Endothelial cell of umbilical vein (primary cell): ENCODE data around the gene DLGAP5. TPM values are rescaled to one million over a fixed set of nuclear protein-coding genes. Genes with fewer than 3 reads are reported as not detected.

Experiments
- BruUV-seq: library from RNA; stranded (reverse); fragments of 400-500 nt; replicated peaks from 2 replicates; lab custom pipeline; 2021; lab: Mats Ljungman, UMichigan
- CTCF ChIA-PET: fragments of 300-600, 350-600 bp; sonication (Branson Sonifier 250); formaldehyde crosslinking; loops from one replicate; lab custom pipeline; 2021; ENCODE audit warnings: antibody characterized with exemption, inconsistent platforms; lab: Charles Lee
- POLR2A ChIA-PET: fragments of 300-600, 350-600 bp; sonication (Branson Sonifier 250); formaldehyde crosslinking; loops from one replicate; lab custom pipeline; 2021; ENCODE audit warnings: antibody characterized with exemption, inconsistent platforms; lab: Charles Lee
- DNase-seq: peaks from one replicate; pipeline ENCODE4 v3.0.0-alpha.2; 2011; ENCODE audit warnings: low read depth, low spot score
- FAIRE-seq: peaks from 2 replicates; lab custom pipeline; 2011; peaks lifted over from hg19 to GRCh38; lab: Jason Lieb, UNC
- H2AFZ ChIP-seq: 2 replicates; pipeline ENCODE4 v1.6.0; 2012; ENCODE audit warnings: low read depth, low read length, control low read depth, inconsistent platforms
- H3K27ac ChIP-seq: 2 replicates; pipeline ENCODE4 v1.5.1; 2011; ENCODE audit warnings: low read depth, mild to moderate bottlenecking, control low read depth, low read length, moderate library complexity; ENCODE audit not compliant: insufficient read depth
- H3K27me3 ChIP-seq, 2 experiments: 2 replicates each; pipeline versions ENCODE4 v1.6.0 to v1.6.1; 2011; ENCODE audit warnings: low read length in 2 of 2, mixed read lengths in 1 of 2; ENCODE audit not compliant: control insufficient read depth in 2 of 2, insufficient read depth in 2 of 2
- H3K36me3 ChIP-seq, 2 experiments: 2 replicates in 1 of 2; 3 replicates in 1 of 2; pipeline ENCODE4 v1.5.1; 2011; ENCODE audit warnings: low read length in 2 of 2, mild to moderate bottlenecking in 1 of 2, moderate library complexity in 1 of 2; ENCODE audit not compliant: control insufficient read depth in 2 of 2, insufficient read depth in 2 of 2; ENCODE audit errors: extremely low read depth in 1 of 2
- H3K4me1 ChIP-seq: 3 replicates; pipeline ENCODE4 v1.5.1; 2011; ENCODE audit warnings: mild to moderate bottlenecking, low read length; ENCODE audit not compliant: control insufficient read depth, insufficient read depth; ENCODE audit errors: extremely low read depth
- H3K4me2 ChIP-seq: 2 replicates; pipeline ENCODE4 v1.6.1; 2011; ENCODE audit warnings: low read length, control low read depth, mixed read lengths; ENCODE audit not compliant: insufficient read depth
- H3K4me3 ChIP-seq, 3 experiments: fragments of 200-600 bp in 1 of 3; sonication (generic), shearing (Covaris generic) in 1 of 3; replicated peaks in 1 of 3; 2 replicates each; pipeline ENCODE4 v1.5.1; 2011 to 2016; ENCODE audit warnings: control low read depth in 3 of 3, low read length in 3 of 3, mild to moderate bottlenecking in 2 of 3, inconsistent platforms in 1 of 3, low read depth in 1 of 3, moderate library complexity in 1 of 3; ENCODE audit not compliant: insufficient read depth in 1 of 3
- H3K79me2 ChIP-seq: 2 replicates; pipeline ENCODE4 v1.6.0; 2012; ENCODE audit warnings: low read length, inconsistent platforms; ENCODE audit not compliant: control insufficient read depth, insufficient read depth
- H3K9ac ChIP-seq: replicated peaks from 2 replicates; pipeline ENCODE3; 2011; ENCODE audit warnings: low read length, control low read depth; ENCODE audit not compliant: insufficient read depth; ENCODE audit errors: extremely low read depth
- H3K9me1 ChIP-seq: replicated peaks from 3 replicates; pipeline ENCODE4 v1.6.0; 2011; ENCODE audit warnings: mild to moderate bottlenecking, low read length; ENCODE audit not compliant: control insufficient read depth, insufficient read depth; ENCODE audit errors: extremely low read depth
- H3K9me3 ChIP-seq: replicated peaks from 2 replicates; pipeline ENCODE4 v1.5.1; 2012; ENCODE audit warnings: low read length, inconsistent platforms; ENCODE audit not compliant: control insufficient read depth, insufficient read depth
- H4K20me1 ChIP-seq: replicated peaks from 2 replicates; pipeline ENCODE3; 2011; ENCODE audit warnings: mild to moderate bottlenecking, low read length; ENCODE audit not compliant: control insufficient read depth, insufficient read depth; ENCODE audit errors: extremely low read depth
- CTCF ChIP-seq, 2 donors: IDR thresholded peaks; 1 replicate in 1 of 2; 2 replicates in 1 of 2; pipeline ENCODE4 v1.5.1; 2011; ENCODE audit warnings: low read length in 2 of 2, mild to moderate bottlenecking in 2 of 2, moderate library complexity in 2 of 2, control low read depth in 1 of 2, inconsistent platforms in 1 of 2, low read depth in 1 of 2; ENCODE audit not compliant: insufficient read depth in 1 of 2; ENCODE audit errors: extremely low read depth in 1 of 2
- EZH2 ChIP-seq: IDR thresholded peaks from 2 replicates; pipeline ENCODE4 v1.6.1; 2012; ENCODE audit warnings: borderline replicate concordance, low read depth, mild to moderate bottlenecking, moderate library complexity, low read length, inconsistent platforms; ENCODE audit not compliant: severe bottlenecking
- FOS ChIP-seq: IDR thresholded peaks from 2 replicates; pipeline ENCODE4 v1.6.1; 2011; ENCODE audit warnings: mild to moderate bottlenecking, low read length, moderate library complexity, borderline replicate concordance; ENCODE audit not compliant: insufficient read depth
- GATA2 ChIP-seq: IDR thresholded peaks from 2 replicates; pipeline ENCODE4 v1.7.0; 2011; ENCODE audit warnings: low read depth, mild to moderate bottlenecking, moderate library complexity, mixed read lengths, low read length; ENCODE audit not compliant: insufficient read length, insufficient read depth
- JUN ChIP-seq: IDR thresholded peaks from 2 replicates; pipeline ENCODE4 v1.6.1; 2011; ENCODE audit warnings: borderline replicate concordance, low read depth; ENCODE audit not compliant: insufficient read length, insufficient read depth
- MAX ChIP-seq: IDR thresholded peaks from 2 replicates; pipeline ENCODE4 v1.6.1; 2011; ENCODE audit not compliant: insufficient read depth, insufficient read length
- POLR2A ChIP-seq: IDR thresholded peaks from 2 replicates; pipeline ENCODE4 v1.6.1; 2012; ENCODE audit warnings: low read depth, mild to moderate bottlenecking, control low read depth, low read length
- POLR2AphosphoS5 ChIP-seq: IDR thresholded peaks from 2 replicates; pipeline ENCODE4 v1.6.1; 2012; ENCODE audit warnings: low read depth, mild to moderate bottlenecking, control low read depth, low read length, moderate library complexity; ENCODE audit not compliant: insufficient read depth
- dilution Hi-C: fragments of 300-500 bp; cut with MboI; formaldehyde crosslinking; loops from one replicate; pipeline ENCODE4 v1.15.0; 2019; ENCODE audit warnings: low sequenced_read_pairs; ENCODE audit not compliant: extremely low pct_ligation_motif_present
- intact Hi-C: fragments of 100-400 bp; cut with micrococcal nuclease; formaldehyde crosslinking; loops from one replicate; pipeline ENCODE4 v1.10.0; 2022
- polyA plus RNA-seq, 4 experiments: library from polyadenylated mRNA; depleted of rRNA in 3 of 4; stranded (reverse) in 3 of 4; unstranded in 1 of 4; fragments of >200 nt; gene quantifications; 2 replicates each; pipeline versions ENCODE4 v1.2.1 to v1.2.3, GENCODE V29; 2011 to 2012; ENCODE audit warnings: missing spikeins in 1 of 4
- total RNA-seq: library from RNA; stranded (reverse); gene quantifications from 2 replicates; pipeline ENCODE4 v1.2.3, GENCODE V29; 2021

The DLGAP5 gene
- total and polyA plus RNA-seq, 2 donors (not counting 3 experiments of a cell fraction or from before 2014, with no cell fraction given) = 8.3 to 83.2 TPM

GRCh38 chr14:55109836-55110235 lies 81.5 kb downstream of the DLGAP5 start:
- Histone ChIP-seq H3K9ac (no peak overlapping the region), H3K27ac (no peak overlapping the region), H3K27me3 (no peaks in the 10 kb centered on the region), H3K4me3 (no peak overlapping the region), H3K9me1 (no peaks in the 10 kb centered on the region), H2AFZ (no peak overlapping the region), H3K4me2 (no peak overlapping the region), H4K20me1 (no peaks in the 10 kb centered on the region), H3K36me3 (no peaks in the 10 kb centered on the region), H3K79me2 (no peaks in the 10 kb centered on the region), H3K9me3 (no peaks in the 10 kb centered on the region), H3K4me1 (peaks cover 13% of the 10 kb centered on the region)
- ChIA-PET POLR2A (no interaction called here), CTCF (no interaction called here)
- no peak for TF ChIP-seq CTCF (IDR thresholded peaks at IDR 0.05; ENCODE audit: extremely low read depth in 1 of 2, insufficient read depth in 1 of 2, low read depth in 1 of 2, low read length in 2 of 2)
- no peak for TF ChIP-seq POLR2AphosphoS5
- no peak for TF ChIP-seq POLR2A
- TF ChIP-seq FOS = no peak
- TF ChIP-seq GATA2 = no peak
- no peak for TF ChIP-seq MAX
- TF ChIP-seq EZH2 = no peak
- TF ChIP-seq JUN = no peak
- intact Hi-C loops (no loop called here), dilution Hi-C loops (no loop called here)
- DNase-seq (no peak), FAIRE-seq (no peak)
- BruUV-seq = no TSS peak
